Glomerular visceral epithelial cell (primary cell): ENCODE data around the gene ARRB1.

Source experiments
- DNase-seq: peaks from one replicate; pipeline ENCODE4 v3.0.0-alpha.2; 2016; ENCODE audit errors: extremely low spot score

ARRB1 gene

GRCh38 chr11:75233754-75234172 is 117.7 kb downstream of the ARRB1 start:
- peak; percentile 50 for DNase-seq

- no peak for DNase-seq
These were observed 120.8 kb downstream of the ARRB1 start for GRCh38 chr11:75230621-75231020.

- DNase-seq: no peak
These were observed 122.0 kb downstream of the ARRB1 start for GRCh38 chr11:75229466-75229865.

GRCh38 chr11:75225794-75226193 is 125.7 kb downstream of the ARRB1 start:
- no peak for DNase-seq

- peak; percentile 17 for DNase-seq
These were observed 127.4 kb downstream of the ARRB1 start for GRCh38 chr11:75223954-75224643.

- DNase-seq: no peak
These were observed 131.6 kb downstream of the ARRB1 start for GRCh38 chr11:75219869-75220268.

- no peak for DNase-seq
These were observed 136.6 kb downstream of the ARRB1 start for GRCh38 chr11:75214843-75215242.

GRCh38 chr11:75214411-75214821 is 137.0 kb downstream of the ARRB1 start:
- peak; percentile 75 for DNase-seq
